GM12892 (cell line): ENCODE measurements around the gene PARD3.

ENCODE experiments used
- POLR2A ChIP-seq: IDR thresholded peaks from 2 replicates; pipeline ENCODE4 v1.6.1; 2011; ENCODE audit warnings: low read depth, low read length, control low read depth
- POLR2AphosphoS5 ChIP-seq: IDR thresholded peaks from 2 replicates; pipeline ENCODE4 v1.6.1; 2011; ENCODE audit warnings: low read depth, low read length, control low read depth

- TF ChIP-seq POLR2AphosphoS5 (no peak), POLR2A (no peak)
These were observed 29.4 kb upstream of the PARD3 start for GRCh38 chr10:34844448-34844847.
